Subcutaneous abdominal adipose tissue (tissue), 5 donors: ENCODE measurements around the gene BEST3.

Source experiments
- H3K27ac ChIP-seq: one replicate; pipeline ENCODE4 v1.7.0; 2013; ENCODE audit warnings: low read depth, mild to moderate bottlenecking, inconsistent platforms, low read length, moderate library complexity
- H3K27me3 ChIP-seq, 5 donors: one replicate each; pipeline ENCODE4 v1.7.0; 2013; ENCODE audit warnings: low read length in 5 of 5, inconsistent platforms in 1 of 5; ENCODE audit not compliant: control insufficient read depth in 5 of 5, insufficient read depth in 4 of 5
- H3K36me3 ChIP-seq, 5 donors: one replicate each; pipeline ENCODE4 v1.7.0; 2013; ENCODE audit warnings: low read length in 5 of 5; ENCODE audit not compliant: control insufficient read depth in 5 of 5, insufficient read depth in 5 of 5
- H3K4me1 ChIP-seq, 5 donors: one replicate each; pipeline ENCODE4 v1.7.0; 2013; ENCODE audit warnings: low read length in 5 of 5, mild to moderate bottlenecking in 3 of 5, moderate library complexity in 1 of 5; ENCODE audit not compliant: control insufficient read depth in 5 of 5, insufficient read depth in 5 of 5
- H3K4me3 ChIP-seq, 5 donors: one replicate each; pipeline ENCODE4 v1.7.0; 2013; ENCODE audit warnings: low read length in 5 of 5, low read depth in 1 of 5
- H3K9ac ChIP-seq, 5 donors: one replicate each; pipeline ENCODE4 v1.7.0; 2013; ENCODE audit warnings: low read length in 5 of 5, mild to moderate bottlenecking in 4 of 5, moderate library complexity in 3 of 5
- H3K9me3 ChIP-seq, 5 donors: one replicate each; pipeline ENCODE4 v1.7.0; 2013; ENCODE audit warnings: low read length in 5 of 5; ENCODE audit not compliant: control insufficient read depth in 5 of 5
- donor health status: healthy.
- donor health status: healthy.
- donor health status: healthy.
- donor health status: healthy.
- donor health status: healthy.

Gene BEST3

GRCh38 chr12:69639400-69640016 is 59.6 kb downstream of the BEST3 start:
- no peak overlapping the region for H3K9ac ChIP-seq
- H3K4me1 ChIP-seq = no peaks in the 10 kb centered on the region
- no peak overlapping the region for H3K27ac ChIP-seq
- H3K9me3 ChIP-seq = no peaks in the 10 kb centered on the region
- H3K4me3 ChIP-seq = no peak overlapping the region
- H3K27me3 ChIP-seq = no peaks in the 10 kb centered on the region
- no peaks in the 10 kb centered on the region for H3K36me3 ChIP-seq

- no peaks in the 10 kb centered on the region for H3K9me3 ChIP-seq
- no peak overlapping the region for H3K27ac ChIP-seq
- H3K27me3 ChIP-seq = no peaks in the 10 kb centered on the region
- no peaks in the 10 kb centered on the region for H3K4me1 ChIP-seq
- H3K4me3 ChIP-seq = no peak overlapping the region
- H3K9ac ChIP-seq = no peak overlapping the region
- H3K36me3 ChIP-seq = no peaks in the 10 kb centered on the region
Observed at GRCh38 chr12:69633061-69633460, 66.0 kb downstream of the BEST3 start.

GRCh38 chr12:69630191-69630590 is 68.9 kb downstream of the BEST3 start:
- no peaks in the 10 kb centered on the region for H3K36me3 ChIP-seq
- no peak overlapping the region for H3K27ac ChIP-seq
- H3K9me3 ChIP-seq = no peaks in the 10 kb centered on the region
- no peaks in the 10 kb centered on the region for H3K4me1 ChIP-seq
- H3K9ac ChIP-seq = no peak overlapping the region
- H3K4me3 ChIP-seq = no peak overlapping the region
- H3K27me3 ChIP-seq = no peaks in the 10 kb centered on the region

- H3K4me1 ChIP-seq = no peaks in the 10 kb centered on the region
- H3K27me3 ChIP-seq = no peaks in the 10 kb centered on the region
- no peak overlapping the region for H3K4me3 ChIP-seq
- no peaks in the 10 kb centered on the region for H3K36me3 ChIP-seq
- H3K9ac ChIP-seq = no peak overlapping the region
- H3K9me3 ChIP-seq = no peaks in the 10 kb centered on the region
- H3K27ac ChIP-seq = no peak overlapping the region
Observed at GRCh38 chr12:69627501-69627900, 71.6 kb downstream of the BEST3 start.

- H3K9me3 ChIP-seq = no peaks in the 10 kb centered on the region
- no peak overlapping the region for H3K9ac ChIP-seq
- H3K27ac ChIP-seq = no peak overlapping the region
- no peak overlapping the region for H3K4me3 ChIP-seq
- no peaks in the 10 kb centered on the region for H3K36me3 ChIP-seq
- no peaks in the 10 kb centered on the region for H3K27me3 ChIP-seq
- no peaks in the 10 kb centered on the region for H3K4me1 ChIP-seq
Observed at GRCh38 chr12:69623970-69624369, 75.1 kb downstream of the BEST3 start.

- Histone ChIP-seq H3K27ac (no peak overlapping the region), H3K4me1 (no peaks in the 10 kb centered on the region), H3K27me3 (peaks cover 0 to 2% (median 0%) of the 10 kb centered on the region in 5 donors), H3K4me3 (no peak overlapping the region), H3K9ac (no peak overlapping the region), H3K36me3 (no peaks in the 10 kb centered on the region), H3K9me3 (no peaks in the 10 kb centered on the region)
Observed at GRCh38 chr12:69621551-69621950, 77.6 kb downstream of the BEST3 start.

GRCh38 chr12:69620921-69621320 is 78.2 kb downstream of the BEST3 start:
- H3K27me3 ChIP-seq = peaks cover 0 to 2% (median 0%) of the 10 kb centered on the region in 5 donors
- no peak overlapping the region for H3K9ac ChIP-seq

GRCh38 chr12:69620077-69620476 is 79.0 kb downstream of the BEST3 start:
- H3K27me3 ChIP-seq = peaks cover 0 to 2% (median 0%) of the 10 kb centered on the region in 5 donors
- no peaks in the 10 kb centered on the region for H3K9me3 ChIP-seq
- H3K27ac ChIP-seq = no peak overlapping the region
- no peak overlapping the region for H3K9ac ChIP-seq
- H3K4me3 ChIP-seq = no peak overlapping the region
- H3K36me3 ChIP-seq = no peaks in the 10 kb centered on the region
- H3K4me1 ChIP-seq = no peaks in the 10 kb centered on the region

More at GRCh38 chr12:69620921-69621320, 78.2 kb downstream of the BEST3 start:
- Histone ChIP-seq H3K9me3 (no peaks in the 10 kb centered on the region), H3K27ac (no peak overlapping the region), H3K4me1 (no peaks in the 10 kb centered on the region), H3K36me3 (no peaks in the 10 kb centered on the region), H3K4me3 (no peak overlapping the region)

GRCh38 chr12:69619050-69619449 is 80.1 kb downstream of the BEST3 start:
- no peaks in the 10 kb centered on the region for H3K4me1 ChIP-seq

GRCh38 chr12:69616025-69616424 is 83.1 kb downstream of the BEST3 start:
- Histone ChIP-seq H3K27me3 (peaks cover 0 to 2% (median 0%) of the 10 kb centered on the region in 5 donors), H3K9ac (no peak overlapping the region), H3K4me1 (no peaks in the 10 kb centered on the region), H3K4me3 (no peak overlapping the region), H3K9me3 (no peaks in the 10 kb centered on the region), H3K27ac (no peak overlapping the region), H3K36me3 (no peaks in the 10 kb centered on the region)

More at GRCh38 chr12:69619050-69619449, 80.1 kb downstream of the BEST3 start:
- Histone ChIP-seq H3K36me3 (no peaks in the 10 kb centered on the region), H3K9ac (no peak overlapping the region), H3K9me3 (no peaks in the 10 kb centered on the region), H3K27me3 (peaks cover 0 to 2% (median 0%) of the 10 kb centered on the region in 5 donors), H3K4me3 (no peak overlapping the region), H3K27ac (no peak overlapping the region)
